GM12873 (cell line): ENCODE results near the gene PAPPA2.
A peak's percentile ranks its signal among the peaks of the same experiment; 100 is the strongest.

Experiments
- TF ChIP-seq, protein P1 (sequence below): IDR thresholded peaks from 2 replicates; pipeline ENCODE4 v1.5.1; 2012; ENCODE audit warnings: low read depth, mild to moderate bottlenecking, moderate library complexity, low read length, control low read depth; ENCODE audit not compliant: insufficient read depth; ENCODE audit errors: missing control alignments

Gene PAPPA2

DNA sequence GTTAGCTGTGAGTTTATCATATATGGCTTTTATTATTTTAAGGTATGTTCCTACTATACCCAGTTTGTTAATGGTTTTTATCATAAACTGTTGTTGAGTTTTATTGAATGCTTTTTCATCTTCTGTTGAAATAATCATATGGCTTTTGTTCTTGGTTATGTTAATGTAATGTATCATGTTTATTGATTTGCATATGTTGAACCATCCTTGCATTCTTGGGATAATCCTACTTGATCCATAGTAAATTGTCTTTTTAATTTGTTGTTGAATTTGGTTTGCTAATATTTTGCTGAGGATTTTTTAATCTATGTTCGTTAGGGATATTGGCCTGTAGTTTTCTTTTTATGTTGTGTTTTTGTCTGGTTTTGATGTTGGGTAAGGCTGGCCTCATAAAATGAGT, 185.6 kb downstream of the PAPPA2 start:
- TF ChIP-seq, protein P1, sequence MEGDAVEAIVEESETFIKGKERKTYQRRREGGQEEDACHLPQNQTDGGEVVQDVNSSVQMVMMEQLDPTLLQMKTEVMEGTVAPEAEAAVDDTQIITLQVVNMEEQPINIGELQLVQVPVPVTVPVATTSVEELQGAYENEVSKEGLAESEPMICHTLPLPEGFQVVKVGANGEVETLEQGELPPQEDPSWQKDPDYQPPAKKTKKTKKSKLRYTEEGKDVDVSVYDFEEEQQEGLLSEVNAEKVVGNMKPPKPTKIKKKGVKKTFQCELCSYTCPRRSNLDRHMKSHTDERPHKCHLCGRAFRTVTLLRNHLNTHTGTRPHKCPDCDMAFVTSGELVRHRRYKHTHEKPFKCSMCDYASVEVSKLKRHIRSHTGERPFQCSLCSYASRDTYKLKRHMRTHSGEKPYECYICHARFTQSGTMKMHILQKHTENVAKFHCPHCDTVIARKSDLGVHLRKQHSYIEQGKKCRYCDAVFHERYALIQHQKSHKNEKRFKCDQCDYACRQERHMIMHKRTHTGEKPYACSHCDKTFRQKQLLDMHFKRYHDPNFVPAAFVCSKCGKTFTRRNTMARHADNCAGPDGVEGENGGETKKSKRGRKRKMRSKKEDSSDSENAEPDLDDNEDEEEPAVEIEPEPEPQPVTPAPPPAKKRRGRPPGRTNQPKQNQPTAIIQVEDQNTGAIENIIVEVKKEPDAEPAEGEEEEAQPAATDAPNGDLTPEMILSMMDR = no peak

DNA sequence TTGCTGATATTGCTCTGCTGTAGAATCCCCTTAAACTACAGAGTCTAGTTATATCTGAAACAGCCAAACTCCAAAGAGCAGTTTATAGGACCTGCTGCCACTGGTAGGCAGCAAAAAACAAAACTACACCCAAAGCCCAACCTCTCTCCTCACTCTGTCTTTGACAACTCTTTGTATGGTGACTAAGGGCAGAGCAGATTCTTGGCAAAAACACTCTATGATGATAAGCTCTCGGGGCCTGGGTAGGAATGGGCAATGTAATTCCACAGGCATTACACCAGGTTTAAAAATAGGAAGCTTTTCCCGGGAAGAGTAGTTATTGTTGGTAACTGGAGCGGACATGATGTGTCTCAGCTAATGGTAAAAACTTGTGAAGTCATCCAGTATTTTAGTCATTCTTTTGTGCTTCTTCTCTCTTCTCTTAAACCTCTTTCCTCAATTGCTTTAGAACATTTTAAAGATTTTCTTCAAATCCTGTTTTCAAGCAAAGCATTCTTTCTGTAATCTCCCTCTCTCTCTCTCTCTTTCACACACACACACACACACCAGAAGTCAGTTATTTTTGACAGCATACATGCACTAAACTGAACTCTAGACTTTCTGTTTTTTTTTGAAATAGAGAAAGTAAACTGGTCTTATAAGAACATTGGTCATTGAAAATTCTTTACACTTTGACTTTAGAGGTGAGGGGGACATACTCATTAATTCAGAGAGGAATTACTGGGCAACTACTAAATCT, 193.5 kb downstream of the PAPPA2 start:
- TF ChIP-seq, protein P1 = no peak

DNA sequence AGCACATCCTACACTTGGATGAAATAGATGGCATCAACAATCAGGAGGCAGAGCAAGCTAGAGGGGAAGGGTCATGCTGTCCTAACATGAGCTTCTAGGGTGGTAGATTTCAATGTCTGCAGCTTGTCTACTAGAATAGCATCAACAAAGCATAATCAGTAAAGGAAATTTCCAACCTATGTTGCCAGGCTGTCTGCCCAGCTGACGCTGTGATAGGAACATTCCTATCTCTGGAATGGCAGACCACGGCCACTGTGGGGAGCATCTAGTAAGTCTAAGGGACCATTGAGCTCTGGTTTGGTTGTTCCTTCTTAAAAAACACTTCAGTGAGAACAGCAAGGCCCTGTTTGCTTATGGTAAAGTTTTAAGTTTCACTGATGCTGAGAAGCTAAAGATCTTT, 206.8 kb downstream of the PAPPA2 start:
- TF ChIP-seq, protein P1 = no peak

DNA sequence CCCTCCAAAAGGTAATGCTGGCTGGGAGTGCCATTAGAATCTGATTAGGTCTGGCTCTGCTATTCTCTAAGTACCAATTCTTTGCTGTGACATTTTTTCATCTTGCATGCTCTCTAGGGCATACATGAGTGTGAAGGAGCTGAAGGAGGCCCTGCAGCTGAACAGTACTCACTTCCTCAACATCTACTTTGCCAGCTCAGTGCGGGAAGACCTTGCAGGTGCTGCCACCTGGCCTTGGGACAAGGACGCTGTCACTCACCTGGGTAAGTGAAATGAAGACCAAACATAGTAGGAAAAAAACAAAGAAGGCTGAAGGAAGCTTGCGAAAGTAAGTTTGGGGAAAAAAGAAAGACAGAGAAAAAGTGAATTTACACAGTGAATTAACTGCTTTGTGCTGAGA, 207.9 kb downstream of the PAPPA2 start:
- TF ChIP-seq, protein P1 = no peak

DNA sequence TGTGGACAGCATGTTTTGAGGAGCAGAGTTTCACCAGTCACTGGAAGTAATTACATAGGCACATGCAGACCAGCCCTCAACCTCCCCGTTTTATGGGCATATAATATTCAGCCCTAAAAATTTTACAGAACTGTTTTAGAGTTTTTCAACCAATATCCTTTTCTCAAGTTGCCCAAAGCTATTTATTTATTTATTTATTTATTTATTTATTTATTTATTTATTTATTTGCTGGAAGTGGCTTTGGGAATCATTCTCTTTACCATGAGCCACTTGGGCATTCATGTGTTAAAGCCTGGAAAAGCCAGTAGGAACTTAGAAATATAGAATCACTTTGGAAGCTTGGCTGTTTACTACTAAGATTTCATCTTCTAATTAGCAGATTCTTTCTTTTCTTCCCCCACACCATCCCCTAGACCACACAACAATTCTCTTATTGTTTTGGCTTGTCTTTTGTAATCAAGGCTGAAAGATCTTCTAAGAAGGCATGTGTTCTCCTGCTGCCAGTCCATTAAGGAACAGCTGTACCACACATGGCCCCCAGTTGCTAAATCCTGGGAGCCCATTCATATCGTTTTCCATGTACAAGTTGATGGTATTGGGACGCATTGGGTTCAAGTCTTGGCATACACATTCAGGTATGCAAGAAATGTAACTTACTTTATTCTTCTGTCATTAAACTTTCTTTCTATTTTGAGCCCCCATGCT, 220.0 kb downstream of the PAPPA2 start:
- TF ChIP-seq, protein P1 = no peak

DNA sequence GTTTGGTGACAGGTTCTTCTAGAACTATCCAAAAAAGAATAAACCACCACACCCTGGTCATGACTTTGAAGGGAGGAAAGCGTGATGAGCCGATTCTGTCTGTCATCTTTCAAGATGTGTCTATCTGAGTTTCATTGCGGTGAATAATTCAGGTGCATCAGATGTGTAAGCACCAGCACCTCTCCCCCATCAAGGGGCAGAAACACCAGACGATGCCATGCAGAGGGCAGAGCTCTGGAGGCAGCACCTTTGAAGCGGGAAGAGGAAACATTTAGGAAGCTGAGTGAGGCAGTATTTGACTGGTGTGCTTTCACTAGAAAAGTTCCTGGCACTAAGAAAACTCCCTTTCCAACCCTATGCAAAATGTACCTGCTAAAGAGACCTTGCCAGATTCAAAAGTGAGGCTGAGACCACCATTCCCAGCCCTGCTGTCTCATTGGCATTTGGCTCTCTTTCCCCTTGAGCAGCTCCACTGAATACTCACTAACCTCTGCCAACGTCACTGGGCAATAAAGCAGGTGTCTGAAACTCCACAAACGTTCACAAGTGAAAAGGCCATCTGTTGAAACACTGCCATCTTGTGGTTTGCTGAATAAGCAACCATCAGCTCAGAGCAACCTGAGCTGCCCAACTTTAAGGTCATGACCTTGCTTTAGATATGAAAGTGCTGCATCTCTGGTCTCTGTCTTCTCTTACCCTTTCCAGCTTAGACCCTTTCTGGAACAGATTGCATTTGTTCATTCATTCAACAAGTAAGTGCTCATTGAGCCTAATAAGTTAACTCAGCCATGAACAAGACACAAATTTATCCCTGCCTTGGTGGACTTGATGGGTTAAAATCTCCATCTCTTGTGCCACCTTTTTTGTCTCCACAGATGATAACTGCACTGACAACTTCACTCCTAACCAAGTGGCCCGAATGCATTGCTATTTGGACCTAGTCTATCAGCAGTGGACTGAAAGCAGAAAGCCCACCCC, 228.6 kb downstream of the PAPPA2 start:
- TF ChIP-seq, protein P1 = peak; percentile 81
